GM19025 (cell line): ENCODE results near the gene MAP1LC3B.

Experiments
- ATAC-seq: cut with Tn5 transposase; IDR thresholded peaks from one replicate; pipeline ENCODE4 v1.9.1; 2021; ENCODE audit warnings: mild to moderate bottlenecking, low read depth, moderate library complexity; ENCODE audit not compliant: unreplicated experiment

MAP1LC3B gene

DNA sequence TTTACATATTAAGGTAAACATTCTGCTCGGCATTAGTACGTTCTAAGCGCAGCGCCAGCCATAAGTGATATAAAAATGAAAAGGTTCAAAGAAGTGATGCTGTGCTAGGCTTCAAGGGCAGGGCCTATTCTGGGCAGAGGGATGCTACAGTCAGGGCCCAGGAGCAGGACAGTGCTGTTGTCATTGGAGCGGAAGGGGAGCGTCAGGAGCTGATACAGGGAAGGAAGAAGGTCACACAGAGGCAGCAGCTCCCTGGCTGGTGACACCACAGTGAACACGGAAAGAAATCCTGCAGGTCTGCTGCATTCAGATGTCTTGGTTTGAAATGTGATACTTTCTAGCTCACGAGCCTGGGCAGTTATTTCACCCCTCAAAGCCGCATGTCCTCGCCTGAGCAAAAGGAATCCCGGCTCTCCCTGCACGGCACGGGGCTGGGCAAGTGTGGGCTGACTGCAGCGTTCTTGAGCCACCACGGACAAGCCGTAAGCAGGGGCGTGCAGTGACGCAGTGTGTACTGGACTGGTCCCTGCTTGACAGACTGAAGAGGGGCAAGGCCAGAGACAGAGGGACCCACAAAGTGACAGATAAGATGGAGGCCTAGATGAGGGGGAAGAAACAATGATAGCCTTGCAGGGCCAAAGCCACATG lies 59.6 kb downstream of the MAP1LC3B start:
- no peak for ATAC-seq

DNA sequence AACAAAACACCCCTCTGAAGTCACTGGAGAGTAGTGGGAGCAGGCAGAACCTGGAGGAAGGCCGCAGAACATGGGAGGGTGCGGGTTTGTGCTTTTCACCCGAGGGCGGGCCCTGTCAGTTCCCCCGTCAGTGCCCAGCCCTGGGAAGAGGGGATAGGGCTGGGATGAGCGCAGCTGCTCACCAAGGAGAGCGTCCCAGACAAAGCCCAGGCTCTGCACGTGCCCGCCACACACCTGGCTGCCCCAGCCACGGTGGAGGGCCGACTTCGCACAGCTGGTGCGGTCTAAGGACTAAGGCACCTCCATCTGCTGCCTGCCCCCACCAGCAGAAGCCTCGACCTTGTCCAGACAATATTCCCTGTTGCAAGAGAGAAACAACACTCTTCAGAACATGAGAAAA lies 61.2 kb downstream of the MAP1LC3B start:
- ATAC-seq, result no peak
